Measurements from ENCODE around the gene DENND2A.

- no peak for TF ChIP-seq CTCF (IDR thresholded peaks at IDR 0.05; ENCODE audit: low read depth, low read length, poor library complexity, severe bottlenecking)
- TF ChIP-seq EZH2phosphoT487 (IDR thresholded peaks at IDR 0.05; ENCODE audit: borderline replicate concordance, low read length): no peak
These were observed 49.3 kb downstream of the DENND2A start for GRCh38 chr7:140591180-140591902.

All from DOHH2 (cell line).